GM18526 (cell line): ENCODE data around the gene DDX6.

Experiments used
- POLR2A ChIP-seq: IDR thresholded peaks from 3 replicates; pipeline ENCODE4 v1.6.1; 2011; ENCODE audit not compliant: insufficient read length; ENCODE audit errors: extremely low read depth

DDX6 gene

GRCh38 chr11:118766035-118766434, 24.9 kb downstream of the DDX6 start:
- no peak for TF ChIP-seq POLR2A

GRCh38 chr11:118763041-118763440, 27.9 kb downstream of the DDX6 start:
- TF ChIP-seq POLR2A, result no peak

- TF ChIP-seq POLR2A, result no peak
Observed at GRCh38 chr11:118757876-118758399, 33.0 kb downstream of the DDX6 start.

DNA sequence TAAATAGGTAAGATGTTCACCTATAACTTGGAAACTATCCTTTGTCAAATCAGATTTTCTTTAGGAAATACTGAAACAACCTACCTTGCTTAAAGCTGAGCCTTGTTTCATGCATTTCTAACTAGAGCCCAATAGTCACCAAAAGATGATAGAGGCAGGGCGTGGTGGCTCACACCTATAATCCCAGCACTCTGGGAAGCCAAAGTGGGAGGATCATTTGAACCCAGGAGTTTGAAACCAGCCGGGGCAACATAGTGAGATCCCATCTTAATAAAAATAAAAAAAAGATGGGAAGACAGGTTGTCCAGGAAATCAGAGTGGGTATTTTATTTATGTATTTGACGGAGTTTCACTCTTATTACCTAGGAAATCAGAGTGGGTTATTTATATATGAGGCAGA, 38.3 kb downstream of the DDX6 start:
- no peak for TF ChIP-seq POLR2A

GRCh38 chr11:118749429-118749828, 41.5 kb downstream of the DDX6 start:
- TF ChIP-seq POLR2A, result no peak

GRCh38 chr11:118748056-118748455, 42.9 kb downstream of the DDX6 start:
- no peak for TF ChIP-seq POLR2A

- TF ChIP-seq POLR2A, result no peak
Observed at GRCh38 chr11:118746988-118747585, 43.9 kb downstream of the DDX6 start.

DNA sequence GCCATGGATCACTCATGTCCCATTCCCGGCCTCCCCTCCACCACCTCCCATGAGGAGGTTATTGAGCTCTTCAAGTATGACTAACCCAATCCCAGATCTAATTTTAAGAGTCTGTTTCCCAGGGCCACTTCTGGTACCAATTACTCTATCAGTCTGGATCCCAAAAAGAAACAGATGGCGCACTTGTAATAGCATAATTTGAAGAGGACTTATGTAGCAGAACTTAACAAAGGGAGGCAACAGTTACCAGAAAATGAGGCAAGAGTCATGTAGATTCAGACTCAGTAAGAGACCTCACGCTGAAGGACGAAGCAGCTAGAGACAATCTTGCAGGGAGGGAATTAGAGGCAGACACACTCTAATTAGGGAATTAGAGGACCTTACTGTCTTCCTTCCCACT, 46.9 kb downstream of the DDX6 start:
- TF ChIP-seq POLR2A, result no peak

DNA sequence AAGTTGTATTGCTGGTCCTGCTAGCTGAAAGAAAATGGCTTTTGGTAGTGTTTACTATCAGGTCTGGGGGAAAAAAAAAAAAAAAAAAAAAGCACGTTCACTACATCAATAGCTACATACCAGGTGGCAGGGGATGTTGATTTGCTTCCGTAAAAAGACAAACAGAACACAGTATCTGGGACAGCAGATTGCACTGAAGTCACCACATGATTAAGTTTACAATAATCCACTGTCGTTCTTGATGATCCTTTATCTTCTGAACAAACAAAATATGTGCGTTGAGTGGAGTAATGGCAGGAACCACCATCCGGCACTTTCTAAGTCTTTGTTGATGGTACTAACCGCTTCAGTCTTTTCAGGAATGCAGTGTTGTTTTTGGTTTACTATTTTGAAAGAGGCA, 48.7 kb downstream of the DDX6 start:
- no peak for TF ChIP-seq POLR2A

DNA sequence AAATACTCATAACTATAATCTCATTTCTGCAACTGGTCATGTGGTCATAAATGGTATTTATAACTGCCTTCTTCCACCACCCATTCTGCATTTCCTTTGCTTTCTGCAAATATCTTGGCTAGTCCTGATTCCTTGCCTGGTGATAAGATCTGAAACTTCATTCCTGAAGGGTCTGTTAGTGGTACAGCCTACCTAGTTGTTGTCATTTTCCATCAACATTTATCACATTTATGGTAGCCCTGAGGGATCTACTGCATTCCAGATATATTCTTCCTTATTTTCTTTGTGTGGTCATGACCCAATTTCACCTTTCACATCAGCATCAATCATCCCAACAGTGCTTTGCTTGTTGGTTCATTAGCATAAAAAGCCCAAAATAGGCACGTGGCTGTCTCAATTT, 50.1 kb downstream of the DDX6 start:
- TF ChIP-seq POLR2A, result no peak

DNA sequence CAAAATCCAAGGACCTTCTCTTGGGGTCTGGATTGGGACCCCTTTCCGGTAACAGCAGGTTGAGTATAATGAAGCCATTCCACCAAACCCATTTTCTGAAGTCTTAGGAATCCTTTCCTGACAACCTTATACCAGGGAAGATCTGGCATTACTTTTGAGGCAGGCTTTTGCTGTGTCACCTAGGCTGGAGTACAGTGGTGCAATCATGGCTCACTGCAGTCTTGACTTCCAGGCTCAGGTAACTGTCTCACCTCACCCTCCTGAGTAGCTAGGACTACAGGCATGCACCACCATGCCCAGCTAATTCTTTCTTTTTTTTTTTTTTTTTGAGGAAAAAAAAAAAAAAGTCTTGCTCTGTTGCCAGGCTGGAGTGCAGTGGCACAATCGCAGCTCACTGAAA, 55.8 kb downstream of the DDX6 start:
- no peak for TF ChIP-seq POLR2A

- TF ChIP-seq POLR2A, result no peak
Observed at GRCh38 chr11:118734031-118734430, 56.9 kb downstream of the DDX6 start.

GRCh38 chr11:118715837-118716260, 75.1 kb downstream of the DDX6 start:
- no peak for TF ChIP-seq POLR2A

- no peak for TF ChIP-seq POLR2A
Observed at GRCh38 chr11:118715245-118715831, 75.6 kb downstream of the DDX6 start.

- no peak for TF ChIP-seq POLR2A
Observed at GRCh38 chr11:118714816-118715215, 76.1 kb downstream of the DDX6 start.

GRCh38 chr11:118708296-118708695, 82.7 kb downstream of the DDX6 start:
- TF ChIP-seq POLR2A, result no peak

DNA sequence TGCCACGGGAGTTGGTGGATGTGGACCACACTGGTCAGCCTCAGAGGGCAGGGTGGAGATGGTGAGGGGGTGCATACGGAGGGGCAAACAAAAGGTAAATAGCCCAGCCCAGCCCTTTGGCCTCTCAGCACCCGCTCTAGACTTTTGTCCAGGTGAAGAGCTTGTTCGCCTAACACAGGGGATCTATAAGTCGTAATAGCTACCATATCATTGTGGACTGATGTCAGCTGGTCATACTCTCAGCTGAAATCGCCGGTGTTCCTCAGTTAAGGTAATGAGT, 84.5 kb downstream of the DDX6 start:
- no peak for TF ChIP-seq POLR2A

- no peak for TF ChIP-seq POLR2A
Observed at GRCh38 chr11:118705791-118706545, 85.0 kb downstream of the DDX6 start.
